ENCODE results near the gene CFC1B. TPM values are rescaled to one million over a fixed set of nuclear protein-coding genes. Genes with fewer than 3 reads are reported as not detected.
"Not testable (repeated sequence)": the region's sequence is repeated elsewhere in the genome, so short reads cannot be mapped to it uniquely, and the experiment has no call there.

The CFC1B gene
- total RNA-seq (not detected in 2 replicates), polyA plus RNA-seq (not detected in 2 replicates), polyA minus RNA-seq (ENCODE audit: low replicate concordance) (not detected in 2 replicates)
- not detected in 2 replicates for polyA plus RNA-seq (2012)

GRCh38 chr2:130520992-130521391, at the start of gene CFC1B:
Gene CFC1B (plus strand): TSS chr2:130521222. CDS start chr2:130521485, 263 bp downstream.
- not testable (repeated sequence) for H3K4me3 ChIP-seq (replicated peaks in 1 of 4; ENCODE audit: control extremely low read depth in 1 of 4, insufficient read depth in 1 of 4, low read depth in 3 of 4, low read length in 4 of 4); H3K9ac ChIP-seq (ENCODE audit: insufficient read depth, low read length); H3K9me3 ChIP-seq (ENCODE audit: control insufficient read depth, insufficient read depth, low read depth, low read length); H4K20me1 ChIP-seq (ENCODE audit: control insufficient read depth, extremely low read depth, insufficient read depth, low read length); H3K79me2 ChIP-seq (ENCODE audit: control insufficient read depth, insufficient read depth, low read length); DNase-seq (ENCODE audit: low read depth in 2 of 2); H3K4me2 ChIP-seq (ENCODE audit: extremely low read depth, insufficient read depth, low read length); H3K27ac ChIP-seq (ENCODE audit: insufficient read depth, low read length); H3K4me1 ChIP-seq (ENCODE audit: control insufficient read depth, extremely low read depth, insufficient read depth, low read length); H3K27me3 ChIP-seq (ENCODE audit: control insufficient read depth, insufficient read depth, low read length); H2AFZ ChIP-seq (ENCODE audit: low read length); H3K36me3 ChIP-seq (ENCODE audit: control insufficient read depth, insufficient read depth, low read length)

- not testable (repeated sequence) for H3K9me3 ChIP-seq (ENCODE audit: control insufficient read depth, insufficient read depth, low read depth, low read length); H3K27ac ChIP-seq (ENCODE audit: insufficient read depth, low read length); H3K4me1 ChIP-seq (ENCODE audit: control insufficient read depth, extremely low read depth, insufficient read depth, low read length); H3K4me3 ChIP-seq (replicated peaks in 1 of 4; ENCODE audit: control extremely low read depth in 1 of 4, insufficient read depth in 1 of 4, low read depth in 3 of 4, low read length in 4 of 4); H3K9ac ChIP-seq (ENCODE audit: insufficient read depth, low read length); DNase-seq (ENCODE audit: low read depth in 2 of 2); H3K36me3 ChIP-seq (ENCODE audit: control insufficient read depth, insufficient read depth, low read length); H3K79me2 ChIP-seq (ENCODE audit: control insufficient read depth, insufficient read depth, low read length); H3K27me3 ChIP-seq (ENCODE audit: control insufficient read depth, insufficient read depth, low read length); H3K4me2 ChIP-seq (ENCODE audit: extremely low read depth, insufficient read depth, low read length); H2AFZ ChIP-seq (ENCODE audit: low read length); H4K20me1 ChIP-seq (ENCODE audit: control insufficient read depth, extremely low read depth, insufficient read depth, low read length)
These were observed 29.9 kb upstream of the CFC1B start for GRCh38 chr2:130491073-130491472.

GRCh38 chr2:130509228-130509627, 11.8 kb upstream of the CFC1B start, which contains the start of gene POTEI:
Gene POTEI (minus strand): TSS chr2:130509328. CDS start chr2:130509235, 93 bp downstream.
- not testable (repeated sequence) for H3K4me2 ChIP-seq (ENCODE audit: extremely low read depth, insufficient read depth, low read length)

GRCh38 chr2:130510807-130511746, 9.9 kb upstream of the CFC1B start:
- H3K79me2 ChIP-seq (ENCODE audit: control insufficient read depth, insufficient read depth, low read length); H3K36me3 ChIP-seq (ENCODE audit: control insufficient read depth, insufficient read depth, low read length); H3K27me3 ChIP-seq (ENCODE audit: control insufficient read depth, insufficient read depth, low read length); H3K9me3 ChIP-seq (ENCODE audit: control insufficient read depth, insufficient read depth, low read depth, low read length); H4K20me1 ChIP-seq (ENCODE audit: control insufficient read depth, extremely low read depth, insufficient read depth, low read length); H3K4me2 ChIP-seq (ENCODE audit: extremely low read depth, insufficient read depth, low read length); H3K9ac ChIP-seq (ENCODE audit: insufficient read depth, low read length); H2AFZ ChIP-seq (ENCODE audit: low read length); H3K27ac ChIP-seq (ENCODE audit: insufficient read depth, low read length); H3K4me1 ChIP-seq (ENCODE audit: control insufficient read depth, extremely low read depth, insufficient read depth, low read length); DNase-seq (ENCODE audit: low read depth in 2 of 2); H3K4me3 ChIP-seq (replicated peaks in 1 of 4; ENCODE audit: control extremely low read depth in 1 of 4, insufficient read depth in 1 of 4, low read depth in 3 of 4, low read length in 4 of 4): not testable (repeated sequence)

More at GRCh38 chr2:130509228-130509627, 11.8 kb upstream of the CFC1B start, which contains the start of gene POTEI:
- not testable (repeated sequence) for H3K27ac ChIP-seq (ENCODE audit: insufficient read depth, low read length); H3K9me3 ChIP-seq (ENCODE audit: control insufficient read depth, insufficient read depth, low read depth, low read length); H3K9ac ChIP-seq (ENCODE audit: insufficient read depth, low read length); H4K20me1 ChIP-seq (ENCODE audit: control insufficient read depth, extremely low read depth, insufficient read depth, low read length); DNase-seq (ENCODE audit: low read depth in 2 of 2); H3K27me3 ChIP-seq (ENCODE audit: control insufficient read depth, insufficient read depth, low read length); H3K36me3 ChIP-seq (ENCODE audit: control insufficient read depth, insufficient read depth, low read length); H2AFZ ChIP-seq (ENCODE audit: low read length); H3K4me1 ChIP-seq (ENCODE audit: control insufficient read depth, extremely low read depth, insufficient read depth, low read length); H3K4me3 ChIP-seq (replicated peaks in 1 of 4; ENCODE audit: control extremely low read depth in 1 of 4, insufficient read depth in 1 of 4, low read depth in 3 of 4, low read length in 4 of 4); H3K79me2 ChIP-seq (ENCODE audit: control insufficient read depth, insufficient read depth, low read length)

- not testable (repeated sequence) for H3K4me3 ChIP-seq (replicated peaks in 1 of 4; ENCODE audit: control extremely low read depth in 1 of 4, insufficient read depth in 1 of 4, low read depth in 3 of 4, low read length in 4 of 4); H3K9me3 ChIP-seq (ENCODE audit: control insufficient read depth, insufficient read depth, low read depth, low read length); H3K36me3 ChIP-seq (ENCODE audit: control insufficient read depth, insufficient read depth, low read length); DNase-seq (ENCODE audit: low read depth in 2 of 2); H3K9ac ChIP-seq (ENCODE audit: insufficient read depth, low read length); H2AFZ ChIP-seq (ENCODE audit: low read length); H3K4me1 ChIP-seq (ENCODE audit: control insufficient read depth, extremely low read depth, insufficient read depth, low read length); H3K27me3 ChIP-seq (ENCODE audit: control insufficient read depth, insufficient read depth, low read length); H3K4me2 ChIP-seq (ENCODE audit: extremely low read depth, insufficient read depth, low read length); H3K79me2 ChIP-seq (ENCODE audit: control insufficient read depth, insufficient read depth, low read length); H3K27ac ChIP-seq (ENCODE audit: insufficient read depth, low read length); H4K20me1 ChIP-seq (ENCODE audit: control insufficient read depth, extremely low read depth, insufficient read depth, low read length)
These were observed 9.1 kb upstream of the CFC1B start for GRCh38 chr2:130511747-130512451.

- not testable (repeated sequence) for H2AFZ ChIP-seq (ENCODE audit: low read length); H3K4me2 ChIP-seq (ENCODE audit: extremely low read depth, insufficient read depth, low read length); H3K27me3 ChIP-seq (ENCODE audit: control insufficient read depth, insufficient read depth, low read length); H3K9me3 ChIP-seq (ENCODE audit: control insufficient read depth, insufficient read depth, low read depth, low read length); H3K9ac ChIP-seq (ENCODE audit: insufficient read depth, low read length); H3K4me1 ChIP-seq (ENCODE audit: control insufficient read depth, extremely low read depth, insufficient read depth, low read length); H4K20me1 ChIP-seq (ENCODE audit: control insufficient read depth, extremely low read depth, insufficient read depth, low read length); H3K79me2 ChIP-seq (ENCODE audit: control insufficient read depth, insufficient read depth, low read length); DNase-seq (ENCODE audit: low read depth in 2 of 2); H3K27ac ChIP-seq (ENCODE audit: insufficient read depth, low read length); H3K4me3 ChIP-seq (replicated peaks in 1 of 4; ENCODE audit: control extremely low read depth in 1 of 4, insufficient read depth in 1 of 4, low read depth in 3 of 4, low read length in 4 of 4); H3K36me3 ChIP-seq (ENCODE audit: control insufficient read depth, insufficient read depth, low read length)
These were observed 2.4 kb upstream of the CFC1B start for GRCh38 chr2:130518516-130519106.

Data from fibroblast of lung (primary cell).